Liver (tissue), 9 donors: Measurements from ENCODE around the gene LY86. TPM values are rescaled to one million over a fixed set of nuclear protein-coding genes. Genes with fewer than 3 reads are reported as not detected.

Experiments
- DNase-seq: peaks from one replicate; pipeline ENCODE4 v3.0.0-alpha.2; 2017; ENCODE audit warnings: low spot score
- H3K27ac ChIP-seq, 2 donors: one replicate each; pipeline ENCODE4 v1.7.0; 2013; ENCODE audit warnings: inconsistent platforms in 2 of 2, low read length in 2 of 2, control low read depth in 1 of 2, low read depth in 1 of 2, mild to moderate bottlenecking in 1 of 2
- H3K27me3 ChIP-seq, 4 donors: one replicate each; pipeline versions ENCODE4 v1.6.1 to v1.7.0; 2013; ENCODE audit warnings: low read length in 3 of 4, inconsistent platforms in 1 of 4, mild to moderate bottlenecking in 1 of 4, moderate library complexity in 1 of 4; ENCODE audit not compliant: control insufficient read depth in 4 of 4, insufficient read depth in 4 of 4
- H3K36me3 ChIP-seq, 4 donors: one replicate each; pipeline versions ENCODE4 v1.6.1 to v1.7.0; 2013; ENCODE audit warnings: low read length in 3 of 4, mild to moderate bottlenecking in 3 of 4, low read depth in 1 of 4, moderate library complexity in 1 of 4; ENCODE audit not compliant: control insufficient read depth in 4 of 4, insufficient read depth in 3 of 4
- H3K4me1 ChIP-seq, 4 donors: one replicate each; pipeline versions ENCODE4 v1.6.1 to v1.7.0; 2013; ENCODE audit warnings: low read length in 3 of 4, mild to moderate bottlenecking in 3 of 4, moderate library complexity in 1 of 4; ENCODE audit not compliant: control insufficient read depth in 4 of 4, insufficient read depth in 4 of 4
- H3K4me3 ChIP-seq, 3 donors: one replicate each; pipeline versions ENCODE4 v1.6.1 to v1.7.0; 2013; ENCODE audit warnings: low read length in 3 of 3, control low read depth in 1 of 3, low read depth in 1 of 3, mild to moderate bottlenecking in 1 of 3
- H3K9ac ChIP-seq, 2 donors: one replicate each; pipeline ENCODE4 v1.7.0; 2013; ENCODE audit warnings: low read length in 2 of 2, mild to moderate bottlenecking in 2 of 2, moderate library complexity in 2 of 2, control low read depth in 1 of 2, low read depth in 1 of 2
- H3K9me3 ChIP-seq, 4 donors: one replicate each; pipeline versions ENCODE4 v1.6.1 to v1.7.0; 2013; ENCODE audit warnings: low read length in 3 of 4; ENCODE audit not compliant: control insufficient read depth in 4 of 4
- ATF3 ChIP-seq: IDR thresholded peaks from 2 replicates; pipeline ENCODE4 v1.6.1; 2016; ENCODE audit warnings: antibody characterized with exemption
- EGR1 ChIP-seq, 2 donors: IDR thresholded peaks; 2 replicates each; pipeline ENCODE4 v1.6.1; 2016 to 2018; ENCODE audit warnings: antibody characterized with exemption in 2 of 2, low read depth in 2 of 2
- FOXA2 ChIP-seq: IDR thresholded peaks from 2 replicates; pipeline ENCODE4 v1.6.1; 2016; ENCODE audit warnings: antibody characterized with exemption
- GABPA ChIP-seq, 2 donors: IDR thresholded peaks in 1 of 2; conservative IDR thresholded peaks in 1 of 2; 2 replicates each; pipeline ENCODE4 v1.6.1; 2016; ENCODE audit warnings: antibody characterized with exemption in 2 of 2, mild to moderate bottlenecking in 1 of 2, moderate library complexity in 1 of 2
- HNF4A ChIP-seq, 2 donors: conservative IDR thresholded peaks; 2 replicates each; pipeline ENCODE4 v1.6.1; 2016; ENCODE audit warnings: antibody characterized with exemption in 2 of 2, mild to moderate bottlenecking in 2 of 2
- HNF4G ChIP-seq: IDR thresholded peaks from 2 replicates; pipeline ENCODE4 v1.6.1; 2016; ENCODE audit warnings: antibody characterized with exemption
- JUND ChIP-seq, 2 donors: IDR thresholded peaks; 2 replicates each; pipeline ENCODE4 v1.6.1; 2016; ENCODE audit warnings: antibody characterized with exemption in 2 of 2
- NR2F2 ChIP-seq: IDR thresholded peaks from 2 replicates; pipeline ENCODE4 v1.6.1; 2016; ENCODE audit warnings: antibody characterized with exemption
- REST ChIP-seq: IDR thresholded peaks from 2 replicates; pipeline ENCODE4 v1.6.1; 2016; ENCODE audit warnings: antibody characterized with exemption, mild to moderate bottlenecking
- RXRA ChIP-seq, 2 donors: IDR thresholded peaks; 2 replicates each; pipeline ENCODE4 v1.6.1; 2017 to 2018; ENCODE audit warnings: antibody characterized with exemption in 2 of 2, mild to moderate bottlenecking in 1 of 2
- SP1 ChIP-seq: IDR thresholded peaks from 2 replicates; pipeline ENCODE4 v1.6.1; 2018; ENCODE audit warnings: antibody characterized with exemption, mild to moderate bottlenecking
- TAF1 ChIP-seq: conservative IDR thresholded peaks from 2 replicates; pipeline ENCODE4 v1.6.1; 2016; ENCODE audit warnings: antibody characterized with exemption, mild to moderate bottlenecking
- YY1 ChIP-seq: IDR thresholded peaks from 2 replicates; pipeline ENCODE4 v1.6.1; 2016; ENCODE audit warnings: antibody characterized with exemption, mild to moderate bottlenecking
- ZBTB33 ChIP-seq: IDR thresholded peaks from 2 replicates; pipeline ENCODE4 v1.6.1; 2016; ENCODE audit warnings: antibody characterized with exemption
- WGBS: extraction: QIAGEN DNeasy Blood & Tissue Kit; methylation state at CpG from one replicate; pipeline ENCODE4 v1.1.7; 2013; 5-methylcytosine and 5-hydroxymethylcytosine counted together
- polyA plus RNA-seq, 2 donors: library from polyadenylated mRNA; stranded (reverse) in 1 of 2; unstranded in 1 of 2; fragments of 200-250 nt in 1 of 2; fragments of >200 nt in 1 of 2; fragmentation: Nextera tagmentation in 1 of 2; extraction: Ambion mirVana in 1 of 2; gene quantifications; one replicate each; pipeline versions ENCODE4 v1.2.1 to v1.2.3, GENCODE V29; 2013 to 2015
- total RNA-seq, 2 donors: library from RNA; depleted of rRNA; stranded (reverse); fragments of >200 nt; gene quantifications; one replicate each; pipeline ENCODE4 v1.2.3, GENCODE V29; 2014
- donor health status: healthy.
- donor health status: healthy.
- donor health status: healthy.
- donor health status: healthy.
- donor health status: healthy.

The LY86 gene
- total and polyA plus RNA-seq, 4 donors = 1.4 to 7.8 (median 3.7) TPM

GRCh38 chr6:6689400-6690143, 101.1 kb downstream of the LY86 start (continued):
- no peak for TF ChIP-seq SP1
- TF ChIP-seq JUND (IDR thresholded peaks at IDR 0.05) = no peak
- TF ChIP-seq ZBTB33 = no peak

GRCh38 chr6:6690144-6690483, 101.6 kb downstream of the LY86 start:
- Histone ChIP-seq H3K4me3 (no peak overlapping the region), H3K27me3 (no peaks in the 10 kb centered on the region), H3K9ac (no peak overlapping the region), H3K4me1 (peaks cover 9 to 40% (median 27%) of the 10 kb centered on the region in 4 donors), H3K36me3 (no peaks in the 10 kb centered on the region), H3K9me3 (no peaks in the 10 kb centered on the region), H3K27ac (no peak overlapping the region)
- 95% methylated on average over 2 of the region's 2 CpGs for WGBS
- TF ChIP-seq NR2F2 (no peak), EGR1 (IDR thresholded peaks at IDR 0.05; ENCODE audit: low read depth in 2 of 2) (no peak), HNF4G (no peak), YY1 (no peak), REST (no peak), RXRA (IDR thresholded peaks at IDR 0.05) (no peak), ATF3 (no peak), FOXA2 (no peak), TAF1 (no peak), SP1 (no peak), GABPA (IDR thresholded peaks at IDR 0.05 in 1 of 2, conservative IDR thresholded peaks at IDR 0.05 in 1 of 2) (no peak), HNF4A (conservative IDR thresholded peaks at IDR 0.05) (no peak), JUND (IDR thresholded peaks at IDR 0.05) (no peak), ZBTB33 (no peak)
- DNase-seq = no peak
